Measurements from ENCODE around the gene CTPS1. TPM values are rescaled to one million over a fixed set of nuclear protein-coding genes. Genes with fewer than 3 reads are reported as not detected.

The CTPS1 gene
- total RNA-seq, 4 donors from 2014 or later: 30.9 to 70.1 (median 51.3) TPM

DNA sequence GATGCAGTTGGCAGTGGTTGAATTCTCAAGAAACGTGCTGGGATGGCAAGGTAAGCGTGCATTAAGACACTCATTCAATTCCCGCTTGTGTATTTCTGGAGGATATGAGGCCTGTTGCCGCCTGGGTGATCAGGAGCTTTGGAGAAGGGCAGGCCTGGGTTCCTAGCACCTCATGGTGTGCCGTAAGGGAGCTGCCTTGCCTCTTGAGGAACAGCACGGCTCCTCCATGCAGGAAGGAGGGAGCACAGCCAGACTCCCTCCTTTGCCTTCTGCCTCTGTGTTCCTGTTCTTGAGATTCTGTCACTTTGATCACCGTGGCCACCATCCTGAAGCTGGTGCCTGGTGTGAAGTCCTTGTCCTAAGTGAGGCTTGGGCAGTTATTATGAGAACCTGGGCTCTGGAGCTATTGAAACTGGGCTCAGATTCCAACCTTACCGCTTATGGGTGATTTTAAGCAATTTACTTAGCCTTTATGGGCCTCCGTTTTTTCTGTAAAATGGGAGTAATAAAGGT, 23.7 kb downstream of the CTPS1 start:
- Histone ChIP-seq H3K36me3 (no peaks in the 10 kb centered on the region), H3K27me3 (no peaks in the 10 kb centered on the region), H3K4me1 (no peaks in the 10 kb centered on the region), H3K9me3 (no peaks in the 10 kb centered on the region), H3K27ac (peak overlapping the region; percentile 60 to 66), H3K4me3 (no peak overlapping the region)
- DNase-seq: no peak
- TF ChIP-seq POLR2A (IDR thresholded peaks at IDR 0.05): no peak
- TF ChIP-seq, protein P1, sequence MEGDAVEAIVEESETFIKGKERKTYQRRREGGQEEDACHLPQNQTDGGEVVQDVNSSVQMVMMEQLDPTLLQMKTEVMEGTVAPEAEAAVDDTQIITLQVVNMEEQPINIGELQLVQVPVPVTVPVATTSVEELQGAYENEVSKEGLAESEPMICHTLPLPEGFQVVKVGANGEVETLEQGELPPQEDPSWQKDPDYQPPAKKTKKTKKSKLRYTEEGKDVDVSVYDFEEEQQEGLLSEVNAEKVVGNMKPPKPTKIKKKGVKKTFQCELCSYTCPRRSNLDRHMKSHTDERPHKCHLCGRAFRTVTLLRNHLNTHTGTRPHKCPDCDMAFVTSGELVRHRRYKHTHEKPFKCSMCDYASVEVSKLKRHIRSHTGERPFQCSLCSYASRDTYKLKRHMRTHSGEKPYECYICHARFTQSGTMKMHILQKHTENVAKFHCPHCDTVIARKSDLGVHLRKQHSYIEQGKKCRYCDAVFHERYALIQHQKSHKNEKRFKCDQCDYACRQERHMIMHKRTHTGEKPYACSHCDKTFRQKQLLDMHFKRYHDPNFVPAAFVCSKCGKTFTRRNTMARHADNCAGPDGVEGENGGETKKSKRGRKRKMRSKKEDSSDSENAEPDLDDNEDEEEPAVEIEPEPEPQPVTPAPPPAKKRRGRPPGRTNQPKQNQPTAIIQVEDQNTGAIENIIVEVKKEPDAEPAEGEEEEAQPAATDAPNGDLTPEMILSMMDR (IDR thresholded peaks at IDR 0.05): no peak
- intact Hi-C loops (cut with DNase I; ENCODE audit: low total_unique reads): no loop called here

DNA sequence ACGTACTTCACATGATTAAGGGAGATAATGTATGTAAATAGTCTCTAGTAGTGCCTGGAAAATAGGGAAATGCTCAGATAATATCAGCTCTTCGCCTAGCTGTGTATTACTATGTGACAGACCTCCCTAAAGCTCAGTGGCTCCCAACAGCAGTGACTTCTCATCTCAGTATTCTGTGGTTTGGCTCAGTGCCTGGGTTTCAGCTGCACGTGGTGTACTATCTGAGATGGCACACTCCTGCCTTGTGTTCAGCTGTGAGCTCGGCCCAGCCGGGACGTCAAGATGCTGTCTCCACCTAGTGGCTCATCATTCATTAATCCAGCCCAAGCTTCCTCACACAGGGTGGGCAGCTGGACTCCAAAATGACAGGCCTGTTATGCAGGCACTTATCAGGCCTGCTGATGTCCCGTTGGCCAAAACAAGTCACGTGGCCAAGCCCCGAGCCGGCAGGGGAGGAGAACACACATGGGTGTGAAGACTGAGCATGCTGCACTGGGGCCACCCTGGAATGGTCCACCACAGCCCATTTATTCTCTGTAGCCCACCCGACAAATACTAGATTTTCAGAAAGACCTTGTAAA, 24.2 kb downstream of the CTPS1 start:
- DNase-seq: peak; percentile 90 to 96
- TF ChIP-seq, protein P1 (IDR thresholded peaks at IDR 0.05): peak; percentile 55 to 73 (median 57)
- no peak for TF ChIP-seq POLR2A (IDR thresholded peaks at IDR 0.05)
- Histone ChIP-seq H3K4me1 (no peaks in the 10 kb centered on the region), H3K36me3 (no peaks in the 10 kb centered on the region), H3K9me3 (no peaks in the 10 kb centered on the region), H3K27me3 (no peaks in the 10 kb centered on the region), H3K27ac (peak overlapping the region; percentile 60 to 66), H3K4me3 (no peak overlapping the region)
- intact Hi-C loops (cut with DNase I; ENCODE audit: low total_unique reads): no loop called here

DNA sequence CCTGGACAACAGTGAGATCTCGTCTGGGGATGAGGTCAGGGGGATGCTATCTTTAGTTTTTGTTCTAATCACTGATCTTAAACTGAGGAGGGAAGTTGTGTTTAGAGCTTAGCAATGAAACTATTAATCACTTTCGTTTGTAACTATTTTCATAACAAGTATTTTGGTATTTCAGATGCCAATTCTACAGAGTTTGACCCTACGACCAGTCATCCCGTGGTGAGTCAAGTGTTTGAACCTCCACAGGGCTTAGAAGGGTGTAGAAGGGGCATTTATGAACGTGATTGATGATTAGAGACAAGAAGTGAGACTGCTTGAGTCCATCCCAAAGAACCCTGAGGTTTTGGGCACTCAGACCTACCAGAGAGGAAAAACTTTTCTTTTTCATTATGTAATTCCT, 26.4 kb downstream of the CTPS1 start:
- Histone ChIP-seq H3K9me3 (no peaks in the 10 kb centered on the region), H3K27me3 (no peaks in the 10 kb centered on the region), H3K36me3 (no peaks in the 10 kb centered on the region), H3K27ac (no peak overlapping the region), H3K4me3 (no peak overlapping the region), H3K4me1 (no peaks in the 10 kb centered on the region)
- no peak for DNase-seq
- intact Hi-C loops (cut with DNase I; ENCODE audit: low total_unique reads): no loop called here
- no peak for TF ChIP-seq POLR2A (IDR thresholded peaks at IDR 0.05)
- TF ChIP-seq, protein P1 (IDR thresholded peaks at IDR 0.05): no peak

DNA sequence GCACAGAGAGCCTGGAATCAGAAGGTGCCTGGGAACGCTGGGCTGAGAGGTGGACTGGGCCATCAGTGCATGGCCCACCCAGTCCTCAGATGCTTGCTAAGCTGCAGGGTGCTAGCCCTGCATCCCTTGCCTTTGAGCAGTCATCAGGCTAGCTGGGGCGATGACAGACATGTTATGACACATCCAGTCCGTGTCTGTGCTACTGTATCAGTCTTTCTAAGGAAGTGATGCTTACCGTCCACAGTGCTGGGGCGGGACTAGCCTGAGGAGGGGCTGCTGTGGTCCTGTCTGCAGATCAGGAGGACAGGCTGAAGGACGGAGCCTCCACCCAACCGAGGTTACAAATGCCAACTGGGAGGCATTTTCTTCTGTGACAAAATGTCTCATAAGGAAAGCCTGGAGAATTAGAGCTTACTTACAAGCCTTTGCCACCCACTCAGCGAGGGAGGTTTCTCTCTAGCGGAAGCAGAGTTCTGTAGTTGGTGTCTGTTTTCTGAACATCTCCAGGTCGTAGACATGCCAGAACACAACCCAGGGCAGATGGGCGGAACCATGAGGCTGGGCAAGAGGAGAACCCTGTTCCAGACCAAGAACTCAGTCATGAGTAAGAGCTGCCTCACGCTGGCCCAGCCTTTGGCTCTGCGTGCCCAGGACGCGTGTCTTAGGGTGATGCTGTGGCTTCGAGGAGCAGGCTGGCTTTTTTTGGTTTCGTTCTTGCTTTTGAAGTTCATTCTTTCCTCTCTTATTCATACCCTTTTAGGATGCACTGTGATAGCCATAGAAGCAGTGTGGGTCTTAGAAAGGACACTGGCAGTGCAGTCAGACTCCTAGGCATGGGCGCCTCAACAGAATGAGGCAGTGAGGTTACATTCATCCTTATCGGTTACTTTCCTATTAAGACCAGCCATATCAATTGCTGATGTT, 27.7 kb downstream of the CTPS1 start:
- H3K27ac ChIP-seq: no peak overlapping the region
- TF ChIP-seq, protein P1 (IDR thresholded peaks at IDR 0.05): no peak
- no peak for TF ChIP-seq POLR2A (IDR thresholded peaks at IDR 0.05)
- no peaks in the 10 kb centered on the region for H3K27me3 ChIP-seq
- H3K4me1 ChIP-seq: no peaks in the 10 kb centered on the region
- intact Hi-C loops (cut with DNase I; ENCODE audit: low total_unique reads): no loop called here
- no peaks in the 10 kb centered on the region for H3K36me3 ChIP-seq
- DNase-seq: no peak
- no peaks in the 10 kb centered on the region for H3K9me3 ChIP-seq
- no peak overlapping the region for H3K4me3 ChIP-seq

DNA sequence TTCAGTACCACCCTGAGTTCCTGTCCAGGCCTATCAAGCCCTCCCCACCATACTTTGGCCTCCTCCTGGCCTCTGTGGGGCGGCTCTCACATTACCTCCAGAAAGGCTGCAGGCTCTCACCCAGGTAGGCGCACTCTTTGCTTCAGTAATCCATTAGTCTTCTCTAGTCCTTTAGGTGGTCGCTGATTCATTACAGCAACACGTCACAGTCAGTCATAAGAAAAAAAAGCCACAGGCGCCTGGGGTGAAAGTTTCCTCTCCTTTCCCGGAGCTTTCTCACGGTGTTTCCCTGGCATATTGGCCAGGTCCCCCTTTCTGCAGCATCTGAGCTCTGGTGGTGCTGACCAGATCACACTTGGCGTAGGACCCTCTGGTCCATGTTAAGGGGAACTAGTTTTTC, 30.0 kb downstream of the CTPS1 start:
- TF ChIP-seq POLR2A (IDR thresholded peaks at IDR 0.05): no peak
- TF ChIP-seq, protein P1 (IDR thresholded peaks at IDR 0.05): no peak
- no peaks in the 10 kb centered on the region for H3K4me1 ChIP-seq
- no peaks in the 10 kb centered on the region for H3K36me3 ChIP-seq
- H3K27me3 ChIP-seq: no peaks in the 10 kb centered on the region
- no peak overlapping the region for H3K27ac ChIP-seq
- DNase-seq: no peak
- H3K4me3 ChIP-seq: no peak overlapping the region
- H3K9me3 ChIP-seq: no peaks in the 10 kb centered on the region
- intact Hi-C loops (cut with DNase I; ENCODE audit: low total_unique reads): no loop called here

All from uterus (tissue), 4 donors.